Measurements from ENCODE around the gene FBXO40. TPM values are rescaled to one million over a fixed set of nuclear protein-coding genes. Genes with fewer than 3 reads are reported as not detected.
"Not testable (repeated sequence)": the region's sequence is repeated elsewhere in the genome, so short reads cannot be mapped to it uniquely, and the experiment has no call there.

The FBXO40 gene, protein sequence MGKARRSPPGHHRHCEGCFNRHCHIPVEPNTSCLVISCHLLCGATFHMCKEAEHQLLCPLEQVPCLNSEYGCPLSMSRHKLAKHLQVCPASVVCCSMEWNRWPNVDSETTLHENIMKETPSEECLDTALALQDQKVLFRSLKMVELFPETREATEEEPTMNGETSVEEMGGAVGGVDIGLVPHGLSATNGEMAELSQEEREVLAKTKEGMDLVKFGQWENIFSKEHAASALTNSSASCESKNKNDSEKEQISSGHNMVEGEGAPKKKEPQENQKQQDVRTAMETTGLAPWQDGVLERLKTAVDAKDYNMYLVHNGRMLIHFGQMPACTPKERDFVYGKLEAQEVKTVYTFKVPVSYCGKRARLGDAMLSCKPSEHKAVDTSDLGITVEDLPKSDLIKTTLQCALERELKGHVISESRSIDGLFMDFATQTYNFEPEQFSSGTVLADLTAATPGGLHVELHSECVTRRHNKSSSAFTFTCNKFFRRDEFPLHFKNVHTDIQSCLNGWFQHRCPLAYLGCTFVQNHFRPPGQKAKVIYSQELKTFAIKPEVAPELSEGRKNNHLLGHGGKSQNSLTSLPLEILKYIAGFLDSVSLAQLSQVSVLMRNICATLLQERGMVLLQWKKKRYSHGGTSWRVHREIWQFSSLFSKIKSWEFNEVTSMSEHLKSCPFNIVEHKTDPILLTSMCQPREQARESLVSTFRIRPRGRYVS
- not detected for total RNA-seq
- long read RNA-seq = 0 reads

DNA sequence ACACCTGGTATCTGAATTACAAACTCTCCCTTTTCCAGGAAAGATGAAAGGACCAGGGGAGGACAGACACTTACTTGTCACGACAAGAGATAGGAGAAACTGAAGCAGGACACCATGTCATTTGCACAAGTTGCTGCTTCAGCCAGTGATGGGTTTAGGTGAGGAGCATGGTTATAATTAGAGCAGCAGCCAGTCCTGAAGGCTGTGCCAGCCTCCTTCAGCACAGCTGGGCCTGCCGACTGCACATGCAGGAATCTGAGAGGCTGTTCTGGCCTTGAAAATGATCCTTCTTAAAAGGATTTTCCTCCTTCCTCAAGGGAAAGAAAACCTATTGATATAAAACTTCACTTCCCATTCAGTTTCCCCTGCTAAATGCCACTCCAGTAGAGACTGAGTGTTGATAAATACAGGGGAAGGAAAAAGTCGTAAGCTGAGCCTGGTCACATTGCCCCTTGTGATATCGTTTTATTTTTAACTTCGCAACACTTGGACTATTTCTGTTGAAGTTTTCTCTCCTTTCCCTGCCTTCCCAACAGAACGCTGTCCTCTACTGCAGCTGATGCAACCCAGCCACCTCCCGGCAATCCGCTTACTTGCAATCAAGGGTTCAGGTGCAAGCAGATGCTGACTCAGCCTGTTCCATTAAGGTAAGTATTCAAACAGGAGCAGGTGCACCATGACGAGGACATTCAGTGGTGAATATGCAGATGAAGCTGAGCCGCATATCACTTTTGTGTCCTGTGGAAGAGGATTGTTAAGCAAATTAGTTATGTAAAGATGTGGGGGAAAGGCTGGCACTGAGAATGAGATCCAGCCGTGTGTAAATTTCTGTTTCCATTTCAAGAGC, at the start of gene FBXO40:
Gene FBXO40, plus strand, starts transcription at position 524 of the 847 bp plus-strand sequence. CDS start 27,197 bp downstream, outside the sequence.
- intact Hi-C loops (cut with DNase I, micrococcal nuclease) = no loop called here
- ATAC-seq (no peak), DNase-seq (peak; percentile 13 to 36)

DNA sequence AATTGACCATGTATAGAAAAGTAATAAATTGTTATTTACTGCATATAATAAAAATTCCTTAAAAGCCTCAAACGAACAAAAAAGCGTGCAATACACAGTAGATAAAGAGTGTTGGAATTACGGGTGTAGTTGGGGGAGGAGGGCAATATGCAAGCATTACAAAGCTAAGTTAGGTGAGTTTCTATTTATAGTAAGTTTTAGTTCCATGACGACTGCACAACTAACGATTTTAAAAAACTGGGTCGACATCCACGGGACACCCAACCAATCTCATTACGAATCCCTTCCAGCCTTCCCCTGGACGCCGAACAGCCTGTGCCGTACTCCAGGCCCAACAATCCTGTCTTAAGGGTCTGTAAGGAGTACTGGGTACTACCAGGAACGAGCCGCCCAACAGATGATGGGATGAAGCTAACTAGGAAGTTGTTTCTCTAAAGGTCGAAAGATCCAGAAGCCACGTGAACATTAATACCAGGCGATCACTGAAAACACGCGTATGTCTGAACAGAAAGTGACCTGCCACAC, 48.1 kb upstream of the FBXO40 start:
- ATAC-seq (peak; percentile 10), DNase-seq (peak in 1 of 2 donors; percentile 14)
- intact Hi-C loops (cut with DNase I, micrococcal nuclease) = no loop called here

DNA sequence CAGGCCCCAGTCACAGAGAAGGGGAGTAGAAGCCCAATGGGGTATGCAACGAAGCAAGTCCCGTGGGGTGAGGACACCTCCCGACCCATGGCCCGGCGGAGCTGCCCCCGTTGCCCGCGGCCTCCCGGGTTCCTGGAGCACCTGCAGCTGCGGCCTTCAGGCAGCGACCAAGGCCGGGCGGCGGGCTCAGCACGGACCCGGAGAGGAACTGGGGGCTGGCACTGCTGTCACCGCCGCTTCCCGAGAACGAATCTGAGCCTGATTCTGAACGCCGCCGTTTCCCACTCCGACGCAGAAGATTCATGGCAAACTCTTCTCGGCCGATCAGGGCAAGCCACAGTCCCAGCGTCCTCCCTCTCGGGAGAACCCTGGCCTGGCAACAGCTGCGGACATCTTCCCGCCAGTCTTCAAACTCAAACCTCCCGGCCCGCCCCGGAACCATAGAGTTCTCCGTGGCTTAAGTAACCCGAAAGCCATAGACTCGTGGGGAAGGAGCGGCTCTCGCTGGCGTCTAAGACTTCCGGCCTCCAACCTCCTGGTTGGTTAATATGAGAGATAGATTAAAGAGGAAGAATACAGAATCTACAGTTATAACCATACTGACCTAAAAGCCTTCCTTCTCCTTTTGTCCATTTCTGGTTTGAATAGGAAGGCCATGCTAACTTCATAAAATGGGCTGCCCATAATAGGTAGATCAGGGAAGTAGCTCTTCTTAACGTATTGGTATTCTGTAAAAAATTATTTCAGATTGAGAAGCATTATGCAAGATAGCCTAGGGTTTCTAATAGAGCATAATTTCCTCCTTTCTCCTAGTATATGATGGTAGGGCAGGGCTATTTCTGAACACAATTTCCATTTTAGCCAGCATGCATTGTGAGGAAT, 47.4 kb upstream of the FBXO40 start, which contains the start of gene POLQ:
Gene POLQ, minus strand, starts transcription at position 415 of the 882 bp plus-strand sequence. Its CDS starts 111 bp downstream, at position 304.
- peak; percentile 92 to 93 for DNase-seq
- ATAC-seq = peak; percentile 87
- intact Hi-C loops (cut with DNase I, micrococcal nuclease) = no loop called here

DNA sequence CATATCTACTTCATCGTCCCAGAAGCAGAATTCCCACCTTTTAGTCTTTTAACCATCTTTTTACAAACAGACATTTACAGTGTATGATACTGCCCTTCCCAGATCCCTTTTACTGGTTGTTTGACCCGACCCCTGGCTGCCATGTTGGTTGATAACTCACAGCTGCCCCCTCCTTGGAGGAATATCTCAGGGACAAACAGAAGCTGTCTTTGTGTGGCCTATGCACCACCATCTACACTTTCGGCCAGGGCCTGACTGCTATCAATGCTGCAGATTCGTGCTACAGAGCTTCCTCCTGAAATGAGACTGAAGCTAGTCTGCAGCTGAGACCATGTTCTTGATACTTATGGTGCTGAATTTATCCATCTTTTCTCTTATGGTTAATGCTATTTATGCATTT, 40.8 kb upstream of the FBXO40 start:
- ATAC-seq = no peak
- no peak for DNase-seq
- intact Hi-C loops (cut with DNase I, micrococcal nuclease) = no loop called here

DNA sequence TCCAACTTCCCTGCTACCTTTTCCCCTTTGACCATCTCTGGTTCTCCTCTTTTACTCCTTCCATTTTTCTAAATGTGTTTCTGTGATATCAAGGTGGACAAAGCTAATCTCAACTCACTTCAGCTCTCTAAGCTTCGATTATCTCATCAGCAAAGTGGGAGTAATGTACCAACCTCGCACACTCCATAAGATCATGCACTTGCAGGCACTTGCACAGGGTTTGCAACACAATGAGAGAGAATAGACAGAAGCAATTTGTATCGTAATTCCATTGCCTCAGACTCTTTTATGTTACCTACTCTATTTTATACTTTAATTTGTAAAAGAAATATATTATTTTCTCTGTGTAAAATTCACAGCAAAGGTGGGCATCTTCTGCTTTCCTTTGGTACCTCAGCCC, 40.4 kb upstream of the FBXO40 start:
- intact Hi-C loops (cut with DNase I, micrococcal nuclease) = no loop called here
- no peak for DNase-seq
- ATAC-seq = no peak

DNA sequence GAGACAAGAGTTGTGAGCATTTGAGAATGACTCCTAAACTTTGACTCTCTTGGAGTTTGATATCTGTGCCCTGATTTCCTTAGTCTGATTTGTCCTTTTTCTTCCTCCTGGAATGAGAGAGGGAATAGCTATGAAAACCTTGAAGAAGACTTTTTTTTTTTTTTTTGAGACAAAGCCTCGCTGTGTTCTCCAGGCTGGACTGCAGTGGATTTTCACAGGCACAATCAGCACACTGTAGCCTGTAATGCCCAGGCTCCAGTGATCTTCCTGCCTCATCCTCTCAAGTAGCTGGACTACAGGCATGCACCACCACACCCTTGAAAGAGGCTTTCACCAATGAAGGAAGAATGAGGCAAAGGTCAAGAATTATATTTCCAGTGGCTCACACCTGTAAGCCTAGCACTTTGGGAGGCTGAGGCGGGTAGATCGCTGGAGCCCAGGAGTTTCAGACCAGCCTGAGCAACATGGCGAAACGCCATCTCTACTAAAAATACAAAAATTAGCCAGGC, 35.7 kb upstream of the FBXO40 start:
- ATAC-seq (peak; percentile 88), DNase-seq (no peak)
- intact Hi-C loops (cut with DNase I, micrococcal nuclease) = no loop called here

DNA sequence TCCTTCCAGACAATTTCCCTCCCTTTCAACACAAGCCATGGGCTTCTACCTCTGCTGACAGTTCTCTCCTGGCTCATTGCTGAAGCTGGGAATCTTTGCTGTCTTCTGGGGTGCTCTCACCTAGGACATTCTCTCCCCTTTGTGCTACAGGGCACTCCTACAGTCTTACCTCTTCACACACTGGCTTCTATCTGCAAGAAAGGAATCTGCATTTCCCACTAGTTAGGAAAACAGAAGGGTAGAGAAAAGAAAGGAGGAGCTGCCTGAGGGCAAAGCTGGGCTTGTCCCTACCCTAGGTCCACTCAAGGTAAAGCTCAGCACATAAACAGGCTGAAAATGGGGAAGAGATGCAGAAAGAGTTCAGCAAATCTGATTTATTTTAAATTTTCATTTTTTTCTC, 31.0 kb upstream of the FBXO40 start:
- DNase-seq (no peak), ATAC-seq (no peak)
- intact Hi-C loops (cut with DNase I, micrococcal nuclease) = no loop called here

DNA sequence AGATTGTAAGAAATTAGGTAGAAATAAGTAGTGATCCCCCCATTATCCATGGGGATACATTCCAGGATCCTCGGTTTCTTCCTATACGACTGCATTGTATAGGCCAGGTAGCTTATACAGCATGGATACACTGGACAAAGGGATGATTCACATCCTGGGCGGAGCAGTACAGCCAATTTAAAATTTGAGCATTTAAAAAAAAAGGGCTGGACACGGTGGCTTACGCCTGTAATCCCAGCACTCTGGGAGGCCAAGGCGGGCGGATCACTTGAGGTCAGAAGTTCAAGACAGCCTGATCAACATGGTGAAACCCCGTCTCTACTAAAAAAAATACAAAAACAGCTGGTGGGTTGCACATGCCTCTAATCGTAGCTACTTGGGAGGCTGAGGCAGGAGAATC, 26.4 kb upstream of the FBXO40 start:
- intact Hi-C loops (cut with DNase I, micrococcal nuclease) = no loop called here
- no peak for ATAC-seq
- no peak for DNase-seq

DNA sequence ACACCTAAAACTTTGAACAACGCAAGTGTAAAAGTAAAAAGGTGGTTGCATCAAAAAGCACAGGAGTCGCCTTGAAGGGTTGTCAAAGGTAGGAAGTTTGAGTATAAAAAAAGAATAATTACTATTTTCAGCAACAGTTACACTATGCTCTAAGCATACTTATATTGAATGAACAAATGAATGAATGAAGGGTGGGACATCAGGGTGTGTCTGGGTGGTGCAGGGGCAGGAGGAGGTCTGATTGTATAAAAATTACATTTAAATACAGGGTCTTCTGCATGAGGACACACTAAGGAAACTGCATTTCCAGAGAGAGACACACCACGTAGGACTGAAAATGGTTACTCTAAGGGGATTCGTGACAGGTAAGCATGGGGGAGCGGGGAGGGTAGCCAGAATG, 25.5 kb upstream of the FBXO40 start, which contains the start of gene ARGFX:
Gene ARGFX, plus strand, starts transcription at position 301 of the 400 bp plus-strand sequence. CDS start 2,765 bp downstream, outside the sequence.
- ATAC-seq (no peak), DNase-seq (no peak)
- intact Hi-C loops (cut with DNase I, micrococcal nuclease) = no loop called here

DNA sequence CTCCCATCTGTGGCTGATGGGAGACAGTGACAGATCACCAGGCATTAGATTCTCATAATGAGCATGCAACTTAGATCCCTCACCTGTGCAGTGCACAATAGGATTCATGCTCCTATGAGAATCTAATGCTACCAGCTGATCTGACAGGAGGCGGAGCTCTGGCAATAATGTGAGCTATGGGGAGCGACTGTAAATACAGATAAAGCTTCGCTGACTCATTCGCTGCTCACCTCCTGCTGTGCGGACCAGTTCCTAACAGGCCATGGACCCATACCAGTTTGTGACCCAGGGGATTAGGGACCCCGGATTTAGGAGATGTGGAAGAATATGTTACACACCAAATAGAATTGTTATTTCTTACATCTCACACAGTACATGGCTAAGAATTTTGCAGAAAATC, 18.7 kb upstream of the FBXO40 start:
- intact Hi-C loops (cut with DNase I, micrococcal nuclease) = no loop called here
- DNase-seq (peak; percentile 31 to 43), ATAC-seq (peak; percentile 99)

DNA sequence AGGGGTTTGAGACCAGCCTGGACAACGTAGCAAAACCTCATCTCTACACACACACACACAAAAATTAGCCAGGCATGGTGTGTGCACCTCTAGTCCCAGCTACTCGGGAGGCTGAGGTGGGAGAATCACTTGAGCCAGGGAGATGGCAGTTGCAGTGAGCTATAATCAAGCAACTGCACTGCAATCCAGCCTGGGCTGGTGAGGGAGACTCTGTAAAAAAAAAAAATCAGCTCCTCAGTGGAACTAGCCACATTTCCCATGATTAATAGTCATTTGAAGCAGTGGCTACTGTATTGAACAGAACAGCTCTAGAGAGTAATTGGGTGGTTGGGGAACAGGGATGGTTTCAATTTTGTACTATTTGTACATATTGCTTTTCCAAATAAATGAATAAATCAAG, 11.5 kb upstream of the FBXO40 start:
- DNase-seq = no peak
- intact Hi-C loops (cut with DNase I, micrococcal nuclease) = no loop called here
- no peak for ATAC-seq

DNA sequence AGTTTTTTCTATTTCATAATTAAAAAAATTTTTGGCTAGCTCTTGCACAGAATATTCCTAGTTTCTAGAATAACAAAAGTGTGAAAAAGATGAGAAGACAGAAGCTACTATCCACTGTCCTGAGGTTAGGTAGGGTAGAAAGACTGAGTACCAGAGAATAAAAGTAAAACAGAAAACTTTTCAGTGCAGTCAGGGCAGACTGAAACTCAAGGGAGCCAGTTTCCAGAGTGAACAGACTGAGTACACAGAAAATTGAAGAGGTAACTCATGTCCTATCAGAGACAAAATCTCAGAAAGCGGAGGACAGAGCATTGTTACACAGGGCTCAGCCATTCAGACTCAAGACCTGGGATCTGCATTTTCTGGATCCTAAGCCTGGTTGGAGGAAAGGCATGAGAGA, 8.8 kb upstream of the FBXO40 start:
- DNase-seq (no peak), ATAC-seq (no peak)
- intact Hi-C loops (cut with DNase I, micrococcal nuclease) = no loop called here

DNA sequence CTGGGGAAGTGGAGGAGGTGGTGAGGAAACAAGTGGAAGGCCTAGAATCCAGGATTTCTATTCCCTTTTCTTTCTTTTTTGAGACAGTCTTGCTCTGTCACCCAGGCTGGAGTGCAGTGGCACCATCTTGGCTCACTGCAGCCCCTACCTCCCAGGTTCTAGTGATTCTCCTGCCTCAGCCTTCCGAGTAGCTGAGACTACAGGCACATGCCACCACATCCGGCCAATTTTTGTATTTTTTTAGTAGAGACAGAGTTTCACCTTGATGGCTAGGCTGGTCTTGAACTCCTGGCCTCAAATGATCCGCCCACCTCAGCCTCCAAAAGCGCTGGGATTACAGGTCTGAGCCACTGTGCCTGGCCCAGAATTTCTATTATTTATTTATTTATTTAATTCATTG, 627 bp downstream of the FBXO40 start:
- DNase-seq; intact Hi-C loops (cut with DNase I, micrococcal nuclease); ATAC-seq: not testable (repeated sequence)

DNA sequence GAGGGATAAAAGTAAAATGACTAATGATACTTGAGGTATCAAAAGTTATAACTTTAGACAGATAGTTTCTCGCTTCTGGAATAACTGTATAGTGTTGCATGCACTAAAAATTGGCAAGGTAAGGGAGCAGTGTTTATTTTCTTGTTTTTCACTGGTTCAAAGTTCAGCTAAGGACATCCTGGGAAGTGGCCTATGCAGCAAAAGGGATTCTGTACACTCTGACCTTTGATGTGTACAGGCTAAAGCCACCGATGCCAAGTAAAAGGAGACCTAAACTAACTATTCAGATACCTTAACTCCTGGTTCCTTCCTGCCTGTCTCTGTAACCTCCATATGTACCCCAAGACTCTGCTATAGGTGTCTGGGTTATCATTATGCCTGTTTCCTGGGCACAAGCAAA, 1.7 kb downstream of the FBXO40 start:
- DNase-seq = no peak
- intact Hi-C loops (cut with DNase I, micrococcal nuclease) = no loop called here
- no peak for ATAC-seq

DNA sequence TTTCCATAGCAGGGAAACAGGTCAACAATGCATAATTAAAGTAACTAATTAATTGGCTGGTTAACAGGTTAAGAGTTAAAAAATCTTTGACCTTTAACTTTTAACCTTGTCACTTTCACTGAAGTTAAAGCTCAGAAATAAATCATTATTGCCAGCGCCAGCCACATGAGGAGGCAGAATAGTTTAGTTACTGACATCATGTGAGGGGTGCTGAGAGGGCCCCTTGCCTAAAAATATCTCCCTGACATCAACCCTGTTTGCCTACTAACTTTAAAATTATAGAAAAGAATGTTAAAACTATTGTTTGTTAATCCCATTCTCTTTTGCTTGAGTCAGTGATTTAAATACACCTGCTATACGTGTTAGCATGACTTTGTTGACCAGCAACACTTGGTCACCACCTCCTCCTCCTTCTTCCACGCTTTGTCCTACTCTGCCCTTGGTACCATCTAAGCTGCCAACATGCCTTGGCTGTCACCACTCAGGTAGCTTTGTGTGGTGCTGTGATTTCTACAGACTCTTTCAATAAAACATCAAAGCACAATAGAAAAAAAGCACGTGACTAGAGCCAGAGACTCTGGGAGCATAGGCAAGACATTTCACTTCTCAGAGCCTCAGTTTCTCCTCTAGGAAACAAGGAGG, 2.7 kb downstream of the FBXO40 start:
- ATAC-seq = no peak
- intact Hi-C loops (cut with DNase I, micrococcal nuclease) = no loop called here
- DNase-seq = no peak

DNA sequence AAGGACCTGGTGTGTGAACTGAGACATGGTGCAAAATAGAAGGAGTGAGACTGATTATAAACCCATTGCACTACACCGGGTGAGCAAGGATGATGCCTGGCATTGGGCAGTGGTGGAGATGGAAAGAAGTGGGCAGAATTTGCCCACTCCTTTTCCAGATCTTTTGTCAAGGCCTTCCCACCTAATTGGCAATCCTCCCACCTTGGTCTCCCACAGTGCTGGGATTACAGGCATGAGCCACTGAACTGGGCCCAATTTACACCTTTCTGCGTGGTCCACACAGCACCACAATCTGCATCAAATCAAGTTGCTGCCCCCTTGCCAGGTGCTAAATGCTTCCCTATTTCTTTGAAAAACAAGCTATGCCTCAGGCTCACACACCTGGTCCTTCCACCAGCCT, 5.4 kb downstream of the FBXO40 start:
- ATAC-seq (no peak), DNase-seq (no peak)
- intact Hi-C loops (cut with DNase I, micrococcal nuclease) = no loop called here

DNA sequence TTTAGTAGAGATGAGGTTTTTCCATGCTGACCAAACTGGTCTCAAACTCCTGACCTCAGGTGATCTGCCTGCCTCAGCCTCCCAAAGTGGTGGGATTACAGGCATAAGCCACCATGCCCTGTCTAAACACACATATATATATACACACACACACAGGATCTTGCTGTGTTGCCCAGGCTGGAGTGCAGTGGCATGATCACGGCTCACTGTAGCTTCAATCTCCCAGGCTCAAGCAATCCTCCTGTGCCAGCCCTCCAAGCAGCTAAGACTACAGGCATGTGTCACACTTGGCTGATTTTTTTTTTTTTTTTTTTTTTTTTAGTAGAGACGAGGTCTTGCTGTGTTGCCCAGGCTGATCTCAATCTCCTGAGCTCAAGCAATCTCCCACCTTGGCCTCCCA, 6.7 kb downstream of the FBXO40 start:
- intact Hi-C loops (cut with DNase I, micrococcal nuclease); DNase-seq; ATAC-seq: not testable (repeated sequence)

All from left colon (tissue), 2 donors.